ENCODE data around the gene ANKRD13B. TPM values are rescaled to one million over a fixed set of nuclear protein-coding genes. Genes with fewer than 3 reads are reported as not detected.
A peak's percentile ranks its signal among the peaks of the same experiment; 100 is the strongest.

Gene ANKRD13B
- total RNA-seq, 1 experiment from 2014 or later, result 17.9 TPM

DNA sequence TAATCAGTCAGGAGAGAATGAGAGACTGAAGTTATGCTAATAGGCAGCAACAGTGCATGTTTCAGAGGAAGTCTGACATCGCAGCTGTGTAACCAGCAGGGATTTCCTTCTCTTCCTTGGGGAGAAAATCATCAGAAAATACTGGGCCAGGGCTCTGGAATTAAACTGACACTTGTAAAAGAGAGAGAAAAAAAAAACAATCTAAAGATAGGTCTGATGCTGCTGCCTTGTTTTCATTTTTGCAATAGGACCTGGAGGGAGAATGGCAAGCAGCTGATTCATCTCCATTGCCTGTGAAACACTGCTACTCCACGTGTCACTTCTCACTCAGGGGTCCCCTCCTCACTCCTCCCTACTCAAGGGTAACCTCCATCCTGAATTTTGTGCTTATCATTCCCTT is 47.5 kb downstream of the ANKRD13B start:
- Mint-ChIP-seq H3K9me3 (ENCODE audit: unreplicated experiment) (no peaks in the 10 kb centered on the region), H3K4me3 (ENCODE audit: unreplicated experiment) (no peak overlapping the region), H3K27ac (ENCODE audit: low read depth, unreplicated experiment) (peak overlapping the region; percentile 68), H3K4me1 (ENCODE audit: insufficient read depth, unreplicated experiment) (peaks cover 35% of the 10 kb centered on the region), H3K36me3 (ENCODE audit: insufficient read depth, unreplicated experiment) (peaks cover 27% of the 10 kb centered on the region), H3K27me3 (ENCODE audit: insufficient read depth, unreplicated experiment) (no peaks in the 10 kb centered on the region)
- ChIA-PET CTCF (interaction anchor here (0.7 to 4.0 kb wide), 13 partner anchors 22 to 452 kb away, joined by 3 to 85 read pairs (median 5); partner anchors contain the start of gene SSH2), POLR2A (interaction anchor here (0.6 to 4.8 kb wide), 17 partner anchors 16 to 463 kb away, joined by 3 to 49 read pairs (median 5); partner anchors contain the start of genes ANKRD13B and SSH2)
- no TSS peak for BruUV-seq (replicated peaks)
- TF ChIP-seq, protein P1, sequence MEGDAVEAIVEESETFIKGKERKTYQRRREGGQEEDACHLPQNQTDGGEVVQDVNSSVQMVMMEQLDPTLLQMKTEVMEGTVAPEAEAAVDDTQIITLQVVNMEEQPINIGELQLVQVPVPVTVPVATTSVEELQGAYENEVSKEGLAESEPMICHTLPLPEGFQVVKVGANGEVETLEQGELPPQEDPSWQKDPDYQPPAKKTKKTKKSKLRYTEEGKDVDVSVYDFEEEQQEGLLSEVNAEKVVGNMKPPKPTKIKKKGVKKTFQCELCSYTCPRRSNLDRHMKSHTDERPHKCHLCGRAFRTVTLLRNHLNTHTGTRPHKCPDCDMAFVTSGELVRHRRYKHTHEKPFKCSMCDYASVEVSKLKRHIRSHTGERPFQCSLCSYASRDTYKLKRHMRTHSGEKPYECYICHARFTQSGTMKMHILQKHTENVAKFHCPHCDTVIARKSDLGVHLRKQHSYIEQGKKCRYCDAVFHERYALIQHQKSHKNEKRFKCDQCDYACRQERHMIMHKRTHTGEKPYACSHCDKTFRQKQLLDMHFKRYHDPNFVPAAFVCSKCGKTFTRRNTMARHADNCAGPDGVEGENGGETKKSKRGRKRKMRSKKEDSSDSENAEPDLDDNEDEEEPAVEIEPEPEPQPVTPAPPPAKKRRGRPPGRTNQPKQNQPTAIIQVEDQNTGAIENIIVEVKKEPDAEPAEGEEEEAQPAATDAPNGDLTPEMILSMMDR (IDR thresholded peaks at IDR 0.05; ENCODE audit: unreplicated experiment), result no peak
- peak; percentile 33 for DNase-seq (ENCODE audit: unreplicated experiment)
- intact Hi-C loops (cut with micrococcal nuclease), result no loop called here

DNA sequence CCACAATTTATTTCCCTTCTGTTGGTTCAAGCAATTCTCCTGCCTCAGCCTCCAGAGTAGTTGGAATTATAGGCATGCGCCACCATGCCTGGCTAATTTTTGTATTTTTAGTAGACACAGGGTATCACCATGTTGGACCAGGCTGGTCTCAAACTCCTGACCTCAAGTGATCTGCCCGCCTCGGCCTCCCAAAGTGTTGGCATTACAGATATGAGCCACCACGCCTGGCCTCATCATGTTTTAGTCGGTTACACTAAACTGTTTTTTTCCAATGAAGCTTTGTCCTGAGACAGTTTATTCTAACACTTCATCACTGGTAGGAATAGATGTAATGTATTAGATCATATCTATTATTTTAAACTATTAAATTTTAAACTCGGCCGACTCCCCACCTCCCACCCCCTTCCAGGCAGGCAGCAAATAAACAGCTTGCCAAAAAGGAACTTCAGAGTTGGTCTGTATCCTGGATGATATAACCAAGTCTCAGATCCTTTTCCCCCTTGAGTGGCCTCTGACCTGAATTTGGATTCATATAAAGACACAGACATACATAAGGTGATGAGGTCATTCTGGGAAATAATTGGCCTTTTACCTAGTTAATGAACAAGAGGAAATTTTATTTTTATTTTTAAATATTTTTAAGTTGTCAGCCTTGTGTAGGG is 48.2 kb downstream of the ANKRD13B start:
- H3K27ac Mint-ChIP-seq (ENCODE audit: low read depth, unreplicated experiment), result peak overlapping the region; percentile 68
- no peak for DNase-seq (ENCODE audit: unreplicated experiment)
- H3K36me3 Mint-ChIP-seq (ENCODE audit: insufficient read depth, unreplicated experiment), result peaks cover 20% of the 10 kb centered on the region
- BruUV-seq (replicated peaks), result no TSS peak
- H3K4me3 Mint-ChIP-seq (ENCODE audit: unreplicated experiment), result no peak overlapping the region
- intact Hi-C loops (cut with micrococcal nuclease), result no loop called here
- POLR2A ChIA-PET, result interaction anchor here (0.6 to 4.8 kb wide), 9 partner anchors 24 to 464 kb away, joined by 3 to 49 read pairs (median 4); partner anchors contain the start of genes ANKRD13B and SSH2
- H3K9me3 Mint-ChIP-seq (ENCODE audit: unreplicated experiment), result no peaks in the 10 kb centered on the region
- CTCF ChIA-PET, result interaction anchor here (0.6 to 4.0 kb wide), 10 partner anchors 23 to 444 kb away, joined by 3 to 85 read pairs (median 4); partner anchors contain the start of gene SSH2
- no peaks in the 10 kb centered on the region for H3K27me3 Mint-ChIP-seq (ENCODE audit: insufficient read depth, unreplicated experiment)
- TF ChIP-seq, protein P1 (IDR thresholded peaks at IDR 0.05; ENCODE audit: unreplicated experiment), result no peak
- H3K4me1 Mint-ChIP-seq (ENCODE audit: insufficient read depth, unreplicated experiment), result peaks cover 42% of the 10 kb centered on the region

DNA sequence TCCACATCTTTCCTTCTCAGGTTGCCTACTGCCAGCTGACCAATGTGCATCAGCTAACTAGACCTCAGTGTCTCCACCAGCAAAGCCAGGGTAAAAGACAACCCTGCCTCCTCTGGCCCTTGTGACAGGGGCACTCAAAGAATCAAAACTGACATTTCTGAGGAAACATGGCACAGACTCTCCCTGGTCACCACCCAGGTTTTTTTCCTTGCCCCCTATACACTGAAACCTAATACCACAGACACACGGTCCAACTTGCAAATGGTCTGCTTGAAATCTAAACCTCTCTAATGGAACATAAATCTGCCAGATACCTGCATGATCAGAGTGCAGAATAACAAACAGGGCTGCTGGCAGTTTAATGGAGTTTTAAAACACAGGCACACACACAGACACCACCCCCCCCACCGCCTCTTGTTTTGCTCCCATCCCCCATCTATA is 49.3 kb downstream of the ANKRD13B start:
- intact Hi-C loops (cut with micrococcal nuclease), result no loop called here
- TF ChIP-seq, protein P1 (IDR thresholded peaks at IDR 0.05; ENCODE audit: unreplicated experiment), result no peak
- no TSS peak for BruUV-seq (replicated peaks)
- no peak overlapping the region for H3K4me3 Mint-ChIP-seq (ENCODE audit: unreplicated experiment)
- peak overlapping the region; percentile 59 for H3K27ac Mint-ChIP-seq (ENCODE audit: low read depth, unreplicated experiment)
- ChIA-PET CTCF (interaction anchor here (0.6 to 2.9 kb wide), 5 partner anchors 24 to 289 kb away, joined by 3 to 20 read pairs (median 4); no protein-coding TSS in a partner anchor), POLR2A (interaction anchor here (0.7 to 4.8 kb wide), 8 partner anchors 23 to 289 kb away, joined by 3 to 49 read pairs (median 6); partner anchors contain the start of gene SSH2)
- H3K27me3 Mint-ChIP-seq (ENCODE audit: insufficient read depth, unreplicated experiment), result no peaks in the 10 kb centered on the region
- peaks cover 12% of the 10 kb centered on the region for H3K36me3 Mint-ChIP-seq (ENCODE audit: insufficient read depth, unreplicated experiment)
- peaks cover 43% of the 10 kb centered on the region for H3K4me1 Mint-ChIP-seq (ENCODE audit: insufficient read depth, unreplicated experiment)
- DNase-seq (ENCODE audit: unreplicated experiment), result no peak
- no peaks in the 10 kb centered on the region for H3K9me3 Mint-ChIP-seq (ENCODE audit: unreplicated experiment)

DNA sequence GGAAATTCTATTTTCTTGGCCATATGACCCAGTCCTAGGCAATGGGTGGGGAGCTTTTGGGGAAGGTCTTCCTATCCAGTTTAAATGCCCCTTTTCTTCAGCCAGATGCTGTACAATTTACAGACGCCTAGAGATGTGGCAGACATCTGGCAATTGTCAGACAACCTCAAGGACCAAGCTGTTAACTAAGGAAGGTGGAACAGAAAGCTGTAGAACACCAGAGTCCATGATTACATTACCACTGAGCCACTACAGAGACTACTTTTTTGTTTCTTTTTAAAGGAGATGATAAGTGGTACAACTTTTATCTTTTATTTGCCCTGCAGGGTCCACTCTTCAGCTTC is 50.9 kb downstream of the ANKRD13B start:
- intact Hi-C loops (cut with micrococcal nuclease), result no loop called here
- H3K27me3 Mint-ChIP-seq (ENCODE audit: insufficient read depth, unreplicated experiment), result no peaks in the 10 kb centered on the region
- no peak overlapping the region for H3K4me3 Mint-ChIP-seq (ENCODE audit: unreplicated experiment)
- DNase-seq (ENCODE audit: unreplicated experiment), result no peak
- no peaks in the 10 kb centered on the region for H3K9me3 Mint-ChIP-seq (ENCODE audit: unreplicated experiment)
- CTCF ChIA-PET, result interaction anchor here (0.7 to 2.9 kb wide), 4 partner anchors 20 to 287 kb away, joined by 3 to 20 read pairs (median 10); partner anchors contain the start of gene SSH2
- H3K36me3 Mint-ChIP-seq (ENCODE audit: insufficient read depth, unreplicated experiment), result peaks cover 19% of the 10 kb centered on the region
- TF ChIP-seq, protein P1 (IDR thresholded peaks at IDR 0.05; ENCODE audit: unreplicated experiment), result no peak
- peaks cover 36% of the 10 kb centered on the region for H3K4me1 Mint-ChIP-seq (ENCODE audit: insufficient read depth, unreplicated experiment)
- no TSS peak for BruUV-seq (replicated peaks)
- POLR2A ChIA-PET, result interaction anchor here (0.7 to 1.9 kb wide), 4 partner anchors 11 to 286 kb away, joined by 3 to 6 read pairs (median 4); partner anchors contain the start of gene SSH2
- H3K27ac Mint-ChIP-seq (ENCODE audit: low read depth, unreplicated experiment), result peak overlapping the region; percentile 87

Data from MCF 10A (cell line).